ENCODE data around the gene LRRC1.

Gene LRRC1

GRCh38 chr6:53939830-53940229, 145.0 kb downstream of the LRRC1 start:
- Histone ChIP-seq H3K4me1 (ENCODE audit: insufficient read depth, poor library complexity, severe bottlenecking) (no peaks in the 10 kb centered on the region), H3K4me3 (ENCODE audit: severe bottlenecking) (no peak overlapping the region), H3K27ac (ENCODE audit: poor library complexity, severe bottlenecking) (no peak overlapping the region), H3K9me3 (ENCODE audit: severe bottlenecking) (no peaks in the 10 kb centered on the region), H3K27me3 (ENCODE audit: insufficient read depth, poor library complexity, severe bottlenecking) (no peaks in the 10 kb centered on the region), H3K36me3 (ENCODE audit: low read depth) (no peaks in the 10 kb centered on the region)
- ATAC-seq (ENCODE audit: low read depth) (no peak), DNase-seq (ENCODE audit: low spot score) (no peak)
- no peak for TF ChIP-seq CTCF (IDR thresholded peaks at IDR 0.05; ENCODE audit: poor library complexity, severe bottlenecking)

GRCh38 chr6:53943395-53943794, 148.6 kb downstream of the LRRC1 start:
- no peak for TF ChIP-seq CTCF (IDR thresholded peaks at IDR 0.05; ENCODE audit: poor library complexity, severe bottlenecking)
- ATAC-seq (ENCODE audit: low read depth): no peak

GRCh38 chr6:53944091-53944490, 149.3 kb downstream of the LRRC1 start:
- no peaks in the 10 kb centered on the region for H3K36me3 ChIP-seq (ENCODE audit: low read depth)
- TF ChIP-seq CTCF (IDR thresholded peaks at IDR 0.05; ENCODE audit: poor library complexity, severe bottlenecking): no peak
- H3K27ac ChIP-seq (ENCODE audit: poor library complexity, severe bottlenecking): no peak overlapping the region
- no peak overlapping the region for H3K4me3 ChIP-seq (ENCODE audit: severe bottlenecking)
- H3K4me1 ChIP-seq (ENCODE audit: insufficient read depth, poor library complexity, severe bottlenecking): no peaks in the 10 kb centered on the region
- ATAC-seq (ENCODE audit: low read depth) (no peak), DNase-seq (ENCODE audit: low spot score) (no peak)
- H3K27me3 ChIP-seq (ENCODE audit: insufficient read depth, poor library complexity, severe bottlenecking): no peaks in the 10 kb centered on the region
- H3K9me3 ChIP-seq (ENCODE audit: severe bottlenecking): peaks cover 7% of the 10 kb centered on the region

More at GRCh38 chr6:53943395-53943794, 148.6 kb downstream of the LRRC1 start:
- no peaks in the 10 kb centered on the region for H3K27me3 ChIP-seq (ENCODE audit: insufficient read depth, poor library complexity, severe bottlenecking)
- no peak overlapping the region for H3K27ac ChIP-seq (ENCODE audit: poor library complexity, severe bottlenecking)
- peaks cover 7% of the 10 kb centered on the region for H3K9me3 ChIP-seq (ENCODE audit: severe bottlenecking)
- DNase-seq (ENCODE audit: low spot score): no peak
- no peaks in the 10 kb centered on the region for H3K36me3 ChIP-seq (ENCODE audit: low read depth)
- no peaks in the 10 kb centered on the region for H3K4me1 ChIP-seq (ENCODE audit: insufficient read depth, poor library complexity, severe bottlenecking)
- no peak overlapping the region for H3K4me3 ChIP-seq (ENCODE audit: severe bottlenecking)

GRCh38 chr6:53944543-53944942, 149.7 kb downstream of the LRRC1 start:
- Histone ChIP-seq H3K4me1 (ENCODE audit: insufficient read depth, poor library complexity, severe bottlenecking) (no peaks in the 10 kb centered on the region), H3K27ac (ENCODE audit: poor library complexity, severe bottlenecking) (no peak overlapping the region), H3K27me3 (ENCODE audit: insufficient read depth, poor library complexity, severe bottlenecking) (no peaks in the 10 kb centered on the region), H3K9me3 (ENCODE audit: severe bottlenecking) (peaks cover 7% of the 10 kb centered on the region), H3K4me3 (ENCODE audit: severe bottlenecking) (no peak overlapping the region), H3K36me3 (ENCODE audit: low read depth) (no peaks in the 10 kb centered on the region)
- no peak for TF ChIP-seq CTCF (IDR thresholded peaks at IDR 0.05; ENCODE audit: poor library complexity, severe bottlenecking)
- DNase-seq (ENCODE audit: low spot score) (no peak), ATAC-seq (ENCODE audit: low read depth) (no peak)

GRCh38 chr6:53945765-53946407, 151.1 kb downstream of the LRRC1 start:
- ATAC-seq (ENCODE audit: low read depth) (no peak), DNase-seq (ENCODE audit: low spot score) (no peak)
- H3K36me3 ChIP-seq (ENCODE audit: low read depth): no peaks in the 10 kb centered on the region
- no peak for TF ChIP-seq CTCF (IDR thresholded peaks at IDR 0.05; ENCODE audit: poor library complexity, severe bottlenecking)
- H3K27me3 ChIP-seq (ENCODE audit: insufficient read depth, poor library complexity, severe bottlenecking): no peaks in the 10 kb centered on the region
- no peak overlapping the region for H3K4me3 ChIP-seq (ENCODE audit: severe bottlenecking)
- H3K27ac ChIP-seq (ENCODE audit: poor library complexity, severe bottlenecking): no peak overlapping the region
- no peaks in the 10 kb centered on the region for H3K4me1 ChIP-seq (ENCODE audit: insufficient read depth, poor library complexity, severe bottlenecking)
- peaks cover 7% of the 10 kb centered on the region for H3K9me3 ChIP-seq (ENCODE audit: severe bottlenecking)

Data from RWPE2 (cell line).